Left cardiac atrium (tissue), 4 donors: ENCODE data around the gene RNLS. TPM values are rescaled to one million over a fixed set of nuclear protein-coding genes. Genes with fewer than 3 reads are reported as not detected.

ENCODE experiments used
- ATAC-seq, 2 donors: fragments of 200-7000 bp; cut with Tn5 transposase; one replicate each; pipeline ENCODE4 v1.9.1; 2020; ENCODE audit warnings: mild to moderate bottlenecking in 2 of 2, moderate library complexity in 2 of 2
- DNase-seq: peaks from one replicate; pipeline ENCODE4 v3.0.0-alpha.2; 2020
- intact Hi-C, 2 donors: fragments of 100-400 bp; cut with DNase I; formaldehyde crosslinking; loops; one replicate each; pipeline versions ENCODE4 v1.14.1 to v1.15.1; 2022 to 2023
- total RNA-seq, 2 donors: library from RNA; stranded (reverse); fragmentation: NEBNext Ultra II Directional; extraction: Animal tissue kit (Norgen Biotek cat#: 25700); gene quantifications; one replicate each; pipeline ENCODE4 v1.2.1, GENCODE V29; 2021
- donor health status: DM: no; HTN: yes; CAD: no.
- donor health status: DM: no; HTN: yes; CAD: no; lungs with severe emphysema.
- donor health status: DM: yes; HTN: yes; CAD: no.
- donor health status: Dilated cardiomyopathy.

RNLS gene
- total RNA-seq, 2 donors from 2014 or later, result 10.0 to 13.6 TPM

- DNase-seq (no peak), ATAC-seq (peak in 1 of 2 donors; percentile 68)
- intact Hi-C loops, result no loop called here
Measured at GRCh38 chr10:88415533-88416130, 167.5 kb downstream of the RNLS start.

GRCh38 chr10:88413412-88413811 is 169.7 kb downstream of the RNLS start:
- no peak for ATAC-seq
- DNase-seq, result no peak
- intact Hi-C loops, result no loop called here

GRCh38 chr10:88411772-88412349 is 171.3 kb downstream of the RNLS start:
- ATAC-seq, result no peak
- DNase-seq, result no peak
- intact Hi-C loops, result no loop called here

- DNase-seq (no peak), ATAC-seq (no peak)
- intact Hi-C loops, result loop anchor here in 1 of 2 donors (5.0 kb wide), 1 partner anchor 142 kb away; no protein-coding TSS in a partner anchor
Measured at GRCh38 chr10:88409824-88410223, 173.3 kb downstream of the RNLS start.

GRCh38 chr10:88409236-88409635 is 173.9 kb downstream of the RNLS start:
- intact Hi-C loops, result loop anchor here in 1 of 2 donors (5.0 kb wide), 1 partner anchor 143 kb away; no protein-coding TSS in a partner anchor
- DNase-seq (no peak), ATAC-seq (no peak)

- intact Hi-C loops, result loop anchor here in 1 of 2 donors (5.0 kb wide), 1 partner anchor 144 kb away; no protein-coding TSS in a partner anchor
- ATAC-seq (no peak), DNase-seq (no peak)
Measured at GRCh38 chr10:88408096-88408495, 175.0 kb downstream of the RNLS start.

- intact Hi-C loops, result no loop called here
- DNase-seq (no peak), ATAC-seq (no peak)
Measured at GRCh38 chr10:88404133-88404532, 179.0 kb downstream of the RNLS start.

- intact Hi-C loops, result no loop called here
- peak in 1 of 2 donors; percentile 40 for ATAC-seq
- DNase-seq, result no peak
Measured at GRCh38 chr10:88401671-88402347, 181.3 kb downstream of the RNLS start.

- no peak for DNase-seq
- intact Hi-C loops, result no loop called here
- no peak for ATAC-seq
Measured at GRCh38 chr10:88399240-88399639, 183.9 kb downstream of the RNLS start.

GRCh38 chr10:88395677-88396076 is 187.4 kb downstream of the RNLS start:
- DNase-seq (no peak), ATAC-seq (no peak)
- intact Hi-C loops, result no loop called here

- intact Hi-C loops, result no loop called here
Measured at GRCh38 chr10:88392222-88392621, 190.9 kb downstream of the RNLS start.

GRCh38 chr10:88390041-88390440 is 193.1 kb downstream of the RNLS start:
- no peak for DNase-seq
- no peak for ATAC-seq
- intact Hi-C loops, result no loop called here

More at GRCh38 chr10:88392222-88392621, 190.9 kb downstream of the RNLS start:
- DNase-seq, result no peak
- no peak for ATAC-seq

GRCh38 chr10:88389456-88389855 is 193.7 kb downstream of the RNLS start:
- DNase-seq, result no peak
- peak in 1 of 2 donors; percentile 21 for ATAC-seq
- intact Hi-C loops, result loop anchor here in 1 of 2 donors (5.0 to 10.0 kb wide), 2 partner anchors 145 to 527 kb away; partner anchors contain the start of genes KLLN and PTEN

- intact Hi-C loops, result loop anchor here in 1 of 2 donors (5.0 to 10.0 kb wide), 2 partner anchors 144 to 526 kb away; partner anchors contain the start of genes KLLN and PTEN
- DNase-seq (no peak), ATAC-seq (no peak)
Measured at GRCh38 chr10:88388324-88388723, 194.8 kb downstream of the RNLS start.

GRCh38 chr10:88386821-88387773 is 196.0 kb downstream of the RNLS start:
- intact Hi-C loops, result loop anchor here in 1 of 2 donors (5.0 to 10.0 kb wide), 2 partner anchors 142 to 525 kb away; partner anchors contain the start of genes KLLN and PTEN

GRCh38 chr10:88386204-88386788 is 196.8 kb downstream of the RNLS start:
- DNase-seq, result no peak
- intact Hi-C loops, result loop anchor here in 1 of 2 donors (5.0 to 10.0 kb wide), 2 partner anchors 141 to 524 kb away; partner anchors contain the start of genes KLLN and PTEN
- peak; percentile 17 to 39 for ATAC-seq

More at GRCh38 chr10:88386821-88387773, 196.0 kb downstream of the RNLS start:
- ATAC-seq, result peak; percentile 94 to 97
- peak; percentile 19 for DNase-seq

- intact Hi-C loops, result loop anchor here in 1 of 2 donors (5.0 to 10.0 kb wide), 2 partner anchors 141 to 523 kb away; partner anchors contain the start of genes KLLN and PTEN
- no peak for DNase-seq
- ATAC-seq, result peak in 1 of 2 donors; percentile 7
Measured at GRCh38 chr10:88385601-88386203, 197.4 kb downstream of the RNLS start.

GRCh38 chr10:88383276-88383675 is 199.8 kb downstream of the RNLS start:
- intact Hi-C loops, result loop anchor here in 1 of 2 donors (10.0 kb wide), 1 partner anchor 138 kb away; no protein-coding TSS in a partner anchor
- ATAC-seq (no peak), DNase-seq (no peak)
